ENCODE data around the gene PEF1.

DNA sequence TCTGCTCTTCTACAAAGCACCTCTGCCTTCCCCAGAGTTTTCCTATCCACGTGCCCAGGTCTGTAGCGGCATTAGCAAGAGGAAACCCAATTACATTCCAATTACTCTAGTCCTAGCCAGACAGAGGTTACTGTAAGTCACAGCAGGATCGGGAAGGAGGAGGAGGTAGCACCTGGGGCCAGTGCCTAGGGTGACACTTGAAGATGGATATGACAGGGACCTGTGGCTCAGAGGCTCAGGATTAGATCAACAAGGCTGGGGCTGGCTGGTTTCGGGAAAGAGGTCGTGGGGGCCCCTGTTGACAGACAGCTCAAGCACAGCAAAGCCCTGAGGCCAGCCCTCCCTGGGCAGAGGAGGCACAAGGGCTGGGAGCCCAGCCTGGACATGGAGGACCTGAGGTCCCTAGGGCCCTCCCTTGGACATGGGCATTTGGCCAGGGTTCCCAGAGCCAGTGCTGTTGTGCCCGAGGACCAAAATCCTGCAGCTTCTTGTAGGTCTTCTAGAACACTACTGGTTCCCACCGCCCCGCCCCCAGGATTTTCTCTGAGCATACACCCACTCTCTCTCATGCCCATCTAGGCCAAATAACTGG, 30.2 kb downstream of the PEF1 start:
- TF ChIP-seq TCF4 (CRISPR knock-in tag; IDR thresholded peaks at IDR 0.05; ENCODE audit: borderline replicate concordance) (no peak), ZC3H10 (CRISPR knock-in tag; IDR thresholded peaks at IDR 0.05) (no peak), ZNF8 (CRISPR knock-in tag; IDR thresholded peaks at IDR 0.05) (no peak), TSHZ2 (CRISPR knock-in tag; IDR thresholded peaks at IDR 0.05) (no peak), PATZ1 (CRISPR knock-in tag; IDR thresholded peaks at IDR 0.05; ENCODE audit: borderline replicate concordance) (no peak), POU6F1 (CRISPR knock-in tag; IDR thresholded peaks at IDR 0.05; ENCODE audit: borderline replicate concordance, low read depth) (no peak), ZFP30 (CRISPR knock-in tag; IDR thresholded peaks at IDR 0.05) (no peak), SNAI2 (CRISPR knock-in tag; IDR thresholded peaks at IDR 0.05) (no peak), GLIS3 (CRISPR knock-in tag; IDR thresholded peaks at IDR 0.05) (no peak), ZNF565 (CRISPR knock-in tag; conservative IDR thresholded peaks at IDR 0.05; ENCODE audit: low read depth) (no peak), PPARA (CRISPR knock-in tag; IDR thresholded peaks at IDR 0.05; ENCODE audit: borderline replicate concordance) (no peak), CREB5 (CRISPR knock-in tag; IDR thresholded peaks at IDR 0.05; ENCODE audit: low read depth) (no peak)

All from SK-N-SH treated with all-trans-retinoic acid at 6 μM for 48 hours (cell line).